Stimulated activated CD4-positive, alpha-beta T cell treated with anti-CD3 and anti-CD28 coated beads, Interleukin-4, amount 100 ng/mL, for 1 hour (primary cell): ENCODE results near the gene MTFP1.
"Not testable (repeated sequence)": the region's sequence is repeated elsewhere in the genome, so short reads cannot be mapped to it uniquely, and the experiment has no call there.

Source experiments
- DNase-seq: peaks from one replicate; pipeline ENCODE4 v3.0.0-alpha.2; 2020

Gene MTFP1

DNA sequence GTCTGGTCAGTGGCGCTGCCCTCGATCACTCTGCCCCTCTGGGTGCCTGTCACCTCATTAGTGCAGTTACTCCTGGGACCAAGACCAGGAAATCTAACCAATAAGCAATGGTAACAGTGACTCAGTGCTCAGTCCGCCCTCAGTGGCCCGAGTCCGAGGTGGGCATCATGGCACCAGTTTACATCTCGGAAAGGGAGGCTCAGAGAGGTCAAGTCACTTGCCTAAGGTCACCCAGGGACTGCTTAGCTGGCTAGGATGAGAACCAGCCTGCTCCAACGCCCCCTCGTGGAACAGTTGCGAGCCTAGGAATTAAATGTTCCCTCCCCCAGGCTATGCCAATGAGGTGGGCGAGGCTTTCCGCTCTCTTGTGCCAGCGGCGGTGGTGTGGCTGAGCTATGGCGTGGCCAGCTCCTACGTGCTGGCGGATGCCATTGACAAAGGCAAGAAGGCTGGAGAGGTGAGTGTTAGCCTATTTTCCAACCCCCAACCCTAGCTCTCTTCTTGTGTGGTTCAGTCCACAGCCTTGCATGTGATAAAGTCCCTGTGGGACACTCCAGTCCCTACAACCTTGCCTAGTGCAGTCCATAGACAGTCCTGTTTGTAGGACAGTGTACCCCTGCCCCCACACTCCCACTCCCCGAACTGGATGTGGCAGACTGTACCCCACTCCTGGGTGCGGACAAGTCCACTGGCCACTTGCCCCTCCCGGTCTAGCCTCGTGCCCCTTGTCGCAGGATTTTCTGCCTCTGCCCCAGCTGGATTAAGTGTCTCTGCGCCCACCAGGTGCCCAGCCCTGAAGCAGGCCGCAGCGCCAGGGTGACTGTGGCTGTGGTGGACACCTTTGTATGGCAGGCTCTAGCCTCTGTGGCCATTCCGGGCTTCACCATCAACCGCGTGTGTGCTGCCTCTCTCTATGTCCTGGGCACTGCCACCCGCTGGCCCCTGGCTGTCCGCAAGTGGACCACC, 1.1 kb downstream of the MTFP1 start:
- DNase-seq: peak; percentile 86

DNA sequence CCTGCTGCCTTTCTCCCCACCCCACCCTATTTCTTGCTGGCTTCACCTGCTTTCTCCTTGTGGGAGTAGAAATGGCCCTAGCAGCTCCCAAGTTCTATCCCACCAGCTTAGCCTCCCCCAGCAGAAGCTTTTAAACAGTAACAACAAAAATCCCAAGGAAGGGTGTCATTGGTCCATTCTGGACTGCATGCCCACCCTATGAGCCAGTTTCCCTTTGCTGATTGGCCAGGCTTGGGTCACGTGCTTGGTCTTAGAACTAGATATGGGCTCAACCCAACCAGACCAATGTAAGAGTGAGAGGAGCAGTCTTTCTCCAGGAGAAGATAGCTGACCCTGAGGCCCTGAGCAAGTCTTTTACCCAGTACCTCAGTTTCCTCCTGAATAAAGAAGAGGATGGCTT, 2.3 kb downstream of the MTFP1 start:
- no peak for DNase-seq

DNA sequence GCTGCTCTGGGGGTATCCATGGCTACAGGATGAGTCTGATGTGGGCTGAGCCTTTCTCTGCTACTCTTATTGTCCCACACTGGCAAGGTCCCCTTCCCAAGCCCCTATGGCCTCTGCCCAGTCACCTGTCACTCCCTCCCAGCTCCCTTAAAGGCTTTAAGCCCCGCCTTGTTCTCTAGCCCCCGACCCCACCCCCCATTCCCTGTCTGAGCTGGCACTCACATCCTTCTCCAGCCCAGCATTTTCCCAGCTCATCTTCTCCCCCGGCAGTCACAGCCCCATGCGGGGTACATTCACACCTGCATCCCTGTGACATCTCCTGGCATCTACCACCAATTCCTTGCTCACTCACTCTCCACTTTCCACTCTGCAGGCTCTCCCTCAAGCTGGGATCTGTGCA, 4.3 kb downstream of the MTFP1 start:
- DNase-seq: no peak

DNA sequence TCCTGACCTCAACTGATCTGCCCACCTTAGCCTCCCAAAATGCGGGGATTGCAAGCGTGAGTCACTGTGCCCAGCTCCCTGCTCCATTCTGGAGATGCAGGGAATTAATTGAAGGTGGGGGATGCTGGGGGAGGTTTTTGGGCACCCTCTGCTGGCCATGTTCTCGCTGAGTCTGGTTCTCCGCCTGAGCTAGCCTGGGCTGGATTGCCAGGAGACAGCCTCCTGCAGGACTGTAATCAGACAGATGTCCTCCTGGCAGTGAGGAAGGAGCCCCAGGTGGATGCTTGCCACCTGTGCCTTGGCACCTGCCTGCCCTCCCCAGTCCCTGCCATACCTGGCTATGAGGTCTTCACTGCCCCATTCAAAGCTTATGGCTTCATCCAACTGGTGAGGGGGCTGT, 5.4 kb downstream of the MTFP1 start:
- DNase-seq: no peak

DNA sequence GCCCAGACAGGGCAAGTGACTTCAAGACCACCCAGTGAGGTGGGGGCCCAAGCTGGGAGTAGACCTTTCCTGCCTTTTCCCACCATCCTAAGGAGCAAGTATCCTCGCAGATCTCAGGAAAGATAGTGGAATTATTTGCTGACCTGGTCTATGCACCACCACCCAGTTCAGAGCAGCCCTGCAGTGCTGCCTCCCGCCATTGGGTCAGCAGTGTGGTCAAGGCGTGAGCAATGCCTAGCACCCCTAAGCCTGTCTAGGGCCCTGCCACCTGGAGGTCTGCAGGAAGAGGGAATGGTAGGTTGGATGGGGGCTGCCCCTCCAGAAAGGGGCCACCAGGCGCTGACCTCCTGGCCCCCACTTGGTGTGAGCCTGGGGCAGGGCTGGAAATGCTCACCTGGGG, 6.5 kb downstream of the MTFP1 start:
- no peak for DNase-seq

DNA sequence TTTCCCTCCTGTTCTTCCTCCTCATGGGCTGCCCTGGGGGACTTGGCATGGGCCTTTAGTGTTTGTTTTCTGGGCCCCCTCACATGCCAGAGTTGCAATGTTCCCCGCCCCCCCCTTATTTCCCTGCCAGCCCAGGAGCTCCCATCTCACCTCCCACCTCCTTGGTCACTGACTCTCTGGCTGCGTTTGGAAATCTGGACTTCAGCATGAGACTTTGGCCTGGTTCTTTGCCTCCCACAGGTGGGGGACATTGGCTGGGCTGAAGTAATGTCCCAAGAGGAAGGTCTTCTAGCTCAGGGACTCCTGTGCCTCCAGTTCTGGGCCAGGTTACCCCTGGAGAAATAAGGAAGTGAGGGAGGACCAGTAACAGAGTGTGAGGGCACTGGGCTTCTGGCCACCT, 7.0 kb downstream of the MTFP1 start:
- DNase-seq: no peak

DNA sequence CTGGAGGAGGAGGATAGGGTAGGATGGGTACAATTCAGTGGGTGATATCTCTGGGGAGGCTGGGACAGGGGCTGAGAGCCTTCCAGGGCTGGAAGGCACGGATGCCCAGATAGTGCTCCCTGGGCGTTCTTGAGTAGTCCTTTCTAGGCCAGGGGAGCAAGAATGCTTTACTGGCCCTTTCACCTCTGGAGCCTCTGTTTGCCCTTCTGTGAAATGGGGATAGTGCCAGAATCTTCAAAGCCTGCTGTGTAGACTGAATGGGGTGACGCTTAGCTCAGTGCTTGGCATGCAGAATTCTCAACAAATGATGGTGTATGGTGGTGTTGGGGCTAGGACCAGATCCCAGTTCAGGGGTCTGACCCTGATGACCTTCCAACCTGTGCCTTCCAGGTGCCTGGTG, 7.7 kb downstream of the MTFP1 start:
- no peak for DNase-seq

DNA sequence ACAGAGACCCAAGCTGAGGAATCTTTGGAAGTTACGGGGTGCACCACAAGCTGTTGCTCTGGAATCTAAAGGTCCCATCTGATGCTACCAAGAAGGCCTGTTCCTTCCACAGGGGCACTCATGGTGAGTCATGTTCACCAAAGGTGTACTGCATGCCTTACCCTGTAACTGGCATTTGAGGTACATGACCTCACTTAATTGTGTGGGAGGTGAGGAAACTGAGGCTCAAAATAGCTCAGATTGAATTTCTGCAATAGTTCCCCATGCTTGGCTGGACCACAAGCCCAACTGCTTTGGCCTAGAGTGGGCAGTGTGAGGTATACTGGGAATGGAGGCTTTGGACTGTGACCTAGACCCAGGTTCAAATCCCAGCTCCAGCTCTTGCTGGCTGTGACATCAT, 8.2 kb downstream of the MTFP1 start:
- no peak for DNase-seq

DNA sequence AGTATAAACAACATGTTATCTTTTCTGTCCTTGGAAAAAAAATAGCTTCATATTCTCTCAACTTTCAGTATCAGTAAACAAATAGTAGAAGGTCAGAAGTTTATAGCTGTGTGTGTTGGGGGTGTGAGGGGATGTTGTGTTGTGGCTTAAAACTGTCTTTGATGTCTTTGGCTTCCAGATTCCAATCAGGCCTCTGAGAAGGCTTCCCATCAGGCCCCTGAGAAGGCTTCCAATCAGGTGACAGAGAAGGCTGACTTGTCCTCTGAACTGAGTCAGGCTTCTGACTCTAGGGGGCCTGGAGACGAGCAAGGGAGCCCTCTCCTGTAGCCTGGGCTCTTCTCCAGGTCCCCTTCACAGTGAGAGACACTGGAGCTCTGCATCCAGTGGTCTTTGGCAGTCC, 9.3 kb downstream of the MTFP1 start:
- DNase-seq: no peak

DNA sequence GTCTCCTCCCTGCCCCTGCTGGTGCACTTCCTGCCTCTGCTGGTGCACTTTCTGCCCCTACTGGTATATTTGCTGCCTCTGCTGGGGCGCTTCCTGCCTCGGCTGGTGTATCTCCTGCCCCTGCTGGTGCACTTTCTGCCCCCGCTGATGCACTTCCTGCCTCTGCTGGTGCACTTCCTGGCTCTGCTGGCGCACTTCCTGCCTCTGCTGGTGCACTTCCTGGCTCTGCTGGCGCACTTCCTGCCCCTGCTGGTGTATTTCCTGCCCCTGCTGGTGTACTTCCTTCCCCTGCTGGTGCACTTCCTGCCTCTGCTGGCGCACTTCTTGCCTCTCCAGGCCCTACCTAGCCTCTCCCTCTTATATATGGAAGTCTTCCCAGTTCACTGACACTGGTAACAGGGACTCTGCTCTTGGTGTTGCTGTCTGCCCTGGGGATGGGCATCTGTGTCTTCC, 10.1 kb downstream of the MTFP1 start:
- DNase-seq: peak; percentile 69

DNA sequence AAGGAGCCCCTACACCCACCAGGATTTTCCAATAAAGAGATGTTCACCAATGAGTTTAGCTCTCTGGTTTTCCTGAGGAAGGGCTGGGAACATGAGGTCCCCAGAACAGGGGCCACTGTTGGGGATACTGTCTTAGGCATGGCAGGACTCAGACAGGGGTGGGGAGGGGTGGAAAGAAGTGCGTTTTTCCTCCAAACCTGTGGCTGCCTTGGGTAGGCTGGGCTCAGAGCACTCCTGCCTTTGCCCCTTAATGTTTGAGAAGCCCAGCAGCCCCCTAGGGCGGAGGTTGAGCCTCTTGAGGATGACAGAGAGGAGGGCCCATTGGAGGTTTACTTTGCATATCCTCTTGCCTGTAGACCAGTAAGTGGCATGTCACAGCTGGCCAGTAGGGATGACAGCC, 10.6 kb downstream of the MTFP1 start:
- no peak for DNase-seq

DNA sequence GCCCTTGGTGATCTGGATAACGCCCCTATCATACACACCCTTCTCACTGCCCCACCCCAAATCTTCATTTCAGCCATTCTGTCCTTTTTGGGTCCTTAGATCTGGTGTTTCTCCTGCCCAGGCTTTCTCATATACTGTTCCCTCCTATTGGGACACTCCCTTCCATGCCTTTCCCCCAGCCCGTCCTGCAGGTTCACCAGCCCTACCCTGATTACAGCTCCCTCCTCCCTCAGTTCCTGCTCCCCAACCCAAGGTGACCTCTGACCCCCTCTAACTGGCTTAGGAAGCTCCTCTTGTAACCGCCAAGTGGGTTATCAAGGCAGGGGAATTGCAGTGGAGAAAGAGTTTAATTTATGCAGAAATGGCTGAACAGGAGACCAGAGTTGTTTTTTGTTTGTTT, 13.0 kb downstream of the MTFP1 start:
- DNase-seq: no peak

DNA sequence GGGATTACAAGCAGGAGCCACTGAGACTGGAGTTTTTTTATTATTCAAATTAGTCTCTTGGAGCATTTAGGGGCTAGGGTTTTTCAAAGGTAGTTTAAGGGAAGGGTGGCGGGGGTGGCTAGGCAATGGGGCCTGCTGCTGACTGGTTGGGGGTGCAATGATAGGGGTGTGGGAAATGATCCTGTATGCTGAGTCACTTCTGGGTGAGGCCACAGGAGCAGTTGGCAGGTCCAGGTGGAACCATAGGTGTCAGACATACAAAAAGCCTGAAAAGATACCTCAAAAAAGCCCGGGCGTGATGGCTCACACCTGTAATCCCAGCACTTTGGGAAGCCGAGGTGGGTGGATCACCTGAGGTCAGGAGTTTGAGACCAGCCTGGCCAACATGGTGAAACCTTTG, 13.7 kb downstream of the MTFP1 start:
- DNase-seq: no peak

DNA sequence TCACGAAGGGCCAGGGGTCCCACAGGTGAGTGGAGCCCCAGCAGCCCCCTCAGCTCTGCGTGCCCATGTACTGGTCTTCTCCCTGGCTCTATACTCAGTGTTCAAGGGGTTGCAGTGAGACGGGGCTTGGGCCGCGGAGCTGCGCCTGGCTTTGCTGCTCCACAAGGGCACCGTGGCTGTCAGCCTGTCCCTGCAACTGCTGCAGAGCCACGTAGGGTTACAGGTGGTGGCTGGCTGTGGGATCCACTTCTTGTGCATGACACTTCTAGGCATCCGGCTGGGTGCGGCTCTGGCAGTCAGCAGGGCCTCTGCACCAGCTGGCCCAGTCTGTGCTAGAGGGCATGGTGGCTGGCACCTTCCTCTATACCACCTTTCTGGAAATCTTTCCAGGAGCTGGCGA, 14.3 kb downstream of the MTFP1 start:
- DNase-seq: no peak

DNA sequence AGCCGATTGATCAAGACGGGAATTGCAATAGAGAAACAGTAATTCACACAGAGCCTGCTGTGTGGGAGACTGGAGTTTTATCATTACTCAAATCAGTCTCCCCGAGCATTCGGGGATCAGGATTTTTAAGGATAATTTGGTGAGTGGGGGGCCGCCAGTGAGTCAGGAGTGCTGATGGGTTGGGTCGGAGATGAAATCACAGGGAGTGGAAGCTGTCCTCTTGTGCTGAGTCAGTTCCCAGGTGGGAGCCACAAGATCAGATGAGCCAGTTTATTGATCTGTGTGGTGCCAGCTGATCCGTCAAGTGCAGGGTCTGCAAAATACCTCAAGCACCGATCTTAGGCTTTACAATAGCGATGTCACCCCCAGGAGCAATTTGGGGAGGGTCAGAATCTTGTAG, 15.5 kb downstream of the MTFP1 start:
- no peak for DNase-seq

DNA sequence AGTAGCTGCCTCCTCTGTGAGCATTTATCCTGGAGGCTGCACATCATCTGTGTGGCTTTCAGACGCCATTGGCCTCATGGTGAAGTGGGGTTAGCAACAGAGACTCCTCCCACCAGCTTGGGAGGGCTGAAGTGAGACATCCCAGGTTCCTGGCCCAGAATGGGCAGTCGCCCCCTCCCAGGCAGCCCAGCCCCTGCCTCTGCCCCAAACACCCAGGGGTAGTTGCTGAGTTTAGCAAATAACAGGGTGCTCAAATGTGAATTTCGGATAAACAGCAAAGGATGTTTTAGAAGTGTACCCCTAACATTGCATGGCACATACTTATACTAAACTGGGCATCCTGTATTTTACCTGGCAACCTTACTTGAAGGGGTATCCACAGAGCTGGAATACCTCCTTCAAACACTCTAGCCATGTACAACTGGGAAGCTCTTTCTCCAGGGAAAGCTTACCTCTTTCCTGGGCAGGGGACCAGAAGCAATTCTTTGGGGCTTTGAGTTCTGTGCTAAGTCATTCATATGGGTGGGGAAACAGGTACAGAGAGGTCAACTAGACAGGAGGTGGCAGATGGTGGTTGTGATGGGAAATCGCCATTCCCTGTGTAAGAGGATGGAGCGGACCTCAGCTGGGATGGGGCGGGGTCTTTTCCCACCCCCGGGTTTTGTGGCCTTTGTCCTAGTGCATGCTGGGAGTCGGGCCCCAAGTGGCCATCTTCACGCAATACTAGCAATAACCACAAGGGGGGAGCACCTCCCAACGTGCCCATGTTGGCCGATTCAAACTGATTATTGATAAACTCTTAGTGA, 19.3 kb downstream of the MTFP1 start:
- peak; percentile 43 for DNase-seq

DNA sequence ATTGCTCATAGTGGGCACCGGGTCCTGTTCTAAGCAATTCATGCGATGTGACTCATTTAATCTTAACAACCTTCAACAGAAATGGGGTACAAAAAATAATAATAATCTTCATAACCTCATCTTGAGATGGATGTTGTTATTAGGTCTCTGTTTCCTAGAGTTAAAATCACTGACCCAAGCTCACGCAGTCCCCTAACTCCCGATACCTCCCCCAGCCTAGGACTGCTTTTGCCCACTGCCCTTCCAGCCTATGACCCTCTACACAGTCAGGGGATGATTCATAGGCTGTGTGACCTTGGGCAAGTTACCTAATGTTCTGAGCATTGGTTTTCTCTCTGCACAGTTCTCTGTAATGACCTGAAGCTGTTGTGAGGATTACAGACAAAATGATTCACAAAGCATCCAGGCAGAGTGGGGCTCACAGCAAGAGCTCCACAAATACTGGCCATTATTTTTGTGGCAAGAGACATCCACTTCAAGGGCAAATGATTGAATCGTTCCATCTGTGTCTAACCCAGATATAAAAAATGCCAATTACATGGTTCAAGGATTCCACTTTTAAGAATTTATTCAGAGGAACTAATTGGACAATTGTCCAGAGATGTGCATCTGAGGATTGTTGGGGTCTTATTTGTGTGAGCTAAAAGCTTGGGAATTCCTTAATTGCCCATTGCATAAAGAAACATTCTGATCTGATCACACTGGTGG, 20.0 kb downstream of the MTFP1 start:
- no peak for DNase-seq

DNA sequence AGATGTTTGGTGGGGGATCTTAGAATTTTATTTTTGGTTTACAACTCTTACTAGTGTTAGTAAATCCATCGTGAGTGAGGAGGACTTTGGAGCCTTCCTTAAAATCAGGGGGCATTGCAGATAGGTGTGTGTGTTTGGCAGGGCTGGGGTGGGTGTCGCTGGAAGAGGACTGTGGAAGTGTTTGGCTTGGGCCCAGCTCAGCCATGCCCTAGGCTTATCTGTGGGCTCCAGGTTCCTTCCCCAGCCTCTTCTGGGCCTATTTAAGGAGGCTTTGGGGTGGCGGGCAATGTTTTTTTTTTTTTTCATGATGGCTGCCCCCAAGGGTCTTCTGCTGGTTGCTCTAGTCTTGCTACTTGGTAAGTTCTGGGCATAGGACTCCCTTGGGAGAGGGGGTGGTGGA, 22.1 kb downstream of the MTFP1 start:
- DNase-seq: no peak

DNA sequence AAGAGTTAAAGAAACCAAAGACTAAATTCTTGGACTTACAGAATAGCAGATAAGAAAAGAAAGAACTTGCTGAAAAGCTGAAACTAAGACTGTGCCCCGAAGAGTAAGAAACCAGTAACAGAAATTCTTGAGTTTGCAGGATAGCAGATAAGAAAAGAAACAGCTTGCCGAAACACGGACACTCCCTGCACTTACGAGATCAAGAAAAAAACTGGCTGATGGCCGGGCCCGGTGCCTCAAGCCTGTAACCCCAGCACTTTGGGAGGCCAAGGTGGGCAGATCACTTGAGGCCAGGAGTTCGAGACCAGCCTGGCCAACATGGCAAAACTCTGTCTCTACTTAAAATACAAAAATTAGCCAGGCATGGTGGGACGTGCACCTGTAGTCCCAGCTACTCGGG, 25.9 kb downstream of the MTFP1 start:
- not testable (repeated sequence) for DNase-seq

DNA sequence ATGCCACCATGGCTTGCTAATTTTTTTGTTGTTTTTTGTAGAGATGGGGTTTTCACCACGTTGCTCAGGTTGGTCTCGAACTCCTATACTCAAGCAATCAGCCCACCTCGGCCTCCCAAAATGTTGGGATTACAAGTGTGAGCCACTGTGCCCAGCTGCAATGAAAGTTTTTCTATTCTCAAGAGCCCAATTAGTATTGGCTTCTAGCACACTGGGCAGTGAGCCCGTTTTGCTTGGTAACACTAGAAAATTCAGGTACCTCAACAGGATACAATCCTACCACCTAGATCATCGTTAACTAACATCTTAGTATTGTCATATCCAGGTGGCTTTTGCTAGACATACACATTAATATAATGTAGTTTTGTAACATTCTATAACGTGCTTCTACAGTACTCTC, 27.3 kb downstream of the MTFP1 start:
- no peak for DNase-seq

DNA sequence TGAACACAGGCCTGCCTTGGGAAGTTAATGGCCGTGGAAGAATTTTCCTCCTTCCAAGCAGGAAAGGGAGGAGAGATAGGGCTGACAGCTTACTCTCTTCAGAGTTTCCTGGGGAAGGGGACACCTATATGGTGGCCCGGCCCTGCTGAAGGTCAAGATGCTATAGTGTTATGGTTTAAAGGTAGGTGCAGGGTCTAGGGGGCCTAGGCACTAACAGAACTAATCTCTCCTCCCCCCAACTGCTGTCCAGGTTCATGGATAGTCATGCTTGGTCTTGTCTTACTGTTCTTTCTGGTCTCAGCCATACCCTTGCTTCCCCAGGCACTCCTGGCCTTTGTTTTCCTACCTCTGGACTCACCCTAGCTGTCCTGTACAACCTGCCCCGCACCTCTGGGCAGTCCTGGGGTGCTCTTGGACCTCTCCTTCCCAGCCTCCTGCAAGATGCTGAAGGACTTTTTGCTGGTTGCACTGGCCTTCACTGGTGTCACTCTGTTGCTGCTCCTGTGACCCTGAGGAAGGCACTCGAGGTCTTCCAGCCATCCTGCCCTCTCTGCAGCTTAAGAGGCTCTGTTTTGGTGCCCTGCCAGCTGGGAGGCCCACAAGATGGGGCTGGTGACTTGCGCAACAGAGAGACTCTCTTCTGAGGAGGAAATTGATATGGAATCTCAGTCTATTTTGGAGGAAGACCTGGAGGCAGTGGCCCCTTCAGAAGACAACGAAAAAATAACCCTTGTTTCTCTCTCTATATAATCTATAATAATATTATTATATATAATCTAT, 28.4 kb downstream of the MTFP1 start:
- DNase-seq: no peak

DNA sequence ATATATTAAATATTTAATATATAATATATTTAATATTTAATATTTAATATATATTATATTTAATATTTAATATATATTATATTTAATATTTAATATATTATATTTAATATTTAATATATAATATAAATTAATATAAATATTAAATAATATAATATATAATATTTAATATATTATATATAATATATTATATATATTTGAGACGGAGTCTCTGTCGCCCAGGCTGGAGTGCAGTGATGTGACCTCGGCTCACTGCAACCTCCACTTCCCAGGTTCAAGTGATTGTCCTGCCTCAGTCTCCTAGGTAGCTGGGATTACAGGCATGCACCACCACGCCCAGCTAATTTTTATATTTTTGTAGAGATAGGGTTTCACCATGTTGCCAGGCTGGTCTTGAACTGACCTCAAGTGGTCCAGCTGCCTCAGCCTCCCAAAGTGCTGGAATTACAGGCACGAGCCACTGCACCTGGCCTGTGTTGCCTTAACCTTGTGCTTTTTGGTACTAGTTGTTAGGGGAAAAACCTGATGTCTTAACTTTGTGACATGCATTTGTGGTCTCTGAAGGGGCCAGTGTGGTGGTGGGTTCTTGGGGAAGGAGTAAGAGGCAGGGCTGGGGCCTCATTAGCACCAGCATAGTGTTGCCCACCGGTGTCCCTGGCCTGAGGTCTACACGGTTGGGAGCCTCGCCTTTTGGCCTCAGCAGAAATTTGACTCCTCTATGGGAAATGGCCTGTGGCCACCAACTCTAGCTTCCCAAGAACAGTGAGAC, 29.7 kb downstream of the MTFP1 start:
- DNase-seq: no peak
